ENCODE measurements around the gene S100A2. TPM values are rescaled to one million over a fixed set of nuclear protein-coding genes. Genes with fewer than 3 reads are reported as not detected.
A peak's percentile ranks its signal among the peaks of the same experiment; 100 is the strongest.

Gene S100A2
- total and polyA plus RNA-seq, 2 of the 13 experiments (the other 11 are each of a cell fraction or from before 2014, with no cell fraction given): 1.2 TPM

DNA sequence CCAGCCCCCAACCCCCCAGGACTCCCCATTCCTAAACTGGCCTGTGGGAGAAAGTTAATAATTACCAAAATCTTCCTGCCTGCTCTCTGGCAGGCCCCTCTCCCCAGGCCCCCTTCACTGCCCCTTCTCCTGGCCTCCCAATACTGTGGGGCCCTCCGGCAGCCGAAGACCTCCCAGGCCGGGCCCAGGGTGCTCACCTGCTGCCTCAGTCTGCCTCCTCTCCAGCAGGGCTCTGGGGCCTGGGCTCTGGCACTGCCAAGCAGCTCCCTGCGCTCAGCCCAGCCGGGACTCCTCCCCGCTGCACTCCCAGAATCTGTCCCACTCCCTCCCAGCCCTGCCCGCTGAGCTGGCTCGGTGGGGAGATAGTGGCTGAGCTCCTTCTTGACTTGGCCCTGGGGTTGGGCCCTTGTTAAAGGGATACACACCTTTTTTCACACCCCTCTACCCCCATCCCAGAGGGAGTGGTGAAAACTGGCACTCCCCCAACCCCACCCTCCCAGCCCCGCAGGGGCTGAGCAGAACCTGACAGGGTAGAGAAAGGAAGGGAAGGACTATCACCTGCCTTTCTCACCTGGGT is 47.2 kb upstream of the S100A2 start, which contains the start of gene S100A16 (continued):
- TF ChIP-seq, protein P1, sequence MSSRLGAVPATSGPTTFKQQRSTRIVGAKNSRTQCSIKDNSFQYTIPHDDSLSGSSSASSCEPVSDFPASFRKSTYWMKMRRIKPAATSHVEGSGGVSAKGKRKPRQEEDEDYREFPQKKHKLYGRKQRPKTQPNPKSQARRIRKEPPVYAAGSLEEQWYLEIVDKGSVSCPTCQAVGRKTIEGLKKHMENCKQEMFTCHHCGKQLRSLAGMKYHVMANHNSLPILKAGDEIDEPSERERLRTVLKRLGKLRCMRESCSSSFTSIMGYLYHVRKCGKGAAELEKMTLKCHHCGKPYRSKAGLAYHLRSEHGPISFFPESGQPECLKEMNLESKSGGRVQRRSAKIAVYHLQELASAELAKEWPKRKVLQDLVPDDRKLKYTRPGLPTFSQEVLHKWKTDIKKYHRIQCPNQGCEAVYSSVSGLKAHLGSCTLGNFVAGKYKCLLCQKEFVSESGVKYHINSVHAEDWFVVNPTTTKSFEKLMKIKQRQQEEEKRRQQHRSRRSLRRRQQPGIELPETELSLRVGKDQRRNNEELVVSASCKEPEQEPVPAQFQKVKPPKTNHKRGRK (CRISPR knock-in tag; IDR thresholded peaks at IDR 0.05): no peak
- TF ChIP-seq POLR2AphosphoS5 (IDR thresholded peaks at IDR 0.05; ENCODE audit: low read depth, low read length): peak; percentile 66
- TF ChIP-seq, protein P2, sequence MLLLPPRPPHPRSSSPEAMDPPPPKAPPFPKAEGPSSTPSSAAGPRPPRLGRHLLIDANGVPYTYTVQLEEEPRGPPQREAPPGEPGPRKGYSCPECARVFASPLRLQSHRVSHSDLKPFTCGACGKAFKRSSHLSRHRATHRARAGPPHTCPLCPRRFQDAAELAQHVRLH (CRISPR knock-in tag; IDR thresholded peaks at IDR 0.05; ENCODE audit: borderline replicate concordance, low read depth): peak; percentile 10; the same call in 1 of the 2 replicates
- TF ChIP-seq LCORL (IDR thresholded peaks at IDR 0.05): no peak
- TF ChIP-seq LCORL (CRISPR knock-in tag; IDR thresholded peaks at IDR 0.05): peak; percentile 64; the same call in 1 of the 2 replicates
- TF ChIP-seq, protein P3, sequence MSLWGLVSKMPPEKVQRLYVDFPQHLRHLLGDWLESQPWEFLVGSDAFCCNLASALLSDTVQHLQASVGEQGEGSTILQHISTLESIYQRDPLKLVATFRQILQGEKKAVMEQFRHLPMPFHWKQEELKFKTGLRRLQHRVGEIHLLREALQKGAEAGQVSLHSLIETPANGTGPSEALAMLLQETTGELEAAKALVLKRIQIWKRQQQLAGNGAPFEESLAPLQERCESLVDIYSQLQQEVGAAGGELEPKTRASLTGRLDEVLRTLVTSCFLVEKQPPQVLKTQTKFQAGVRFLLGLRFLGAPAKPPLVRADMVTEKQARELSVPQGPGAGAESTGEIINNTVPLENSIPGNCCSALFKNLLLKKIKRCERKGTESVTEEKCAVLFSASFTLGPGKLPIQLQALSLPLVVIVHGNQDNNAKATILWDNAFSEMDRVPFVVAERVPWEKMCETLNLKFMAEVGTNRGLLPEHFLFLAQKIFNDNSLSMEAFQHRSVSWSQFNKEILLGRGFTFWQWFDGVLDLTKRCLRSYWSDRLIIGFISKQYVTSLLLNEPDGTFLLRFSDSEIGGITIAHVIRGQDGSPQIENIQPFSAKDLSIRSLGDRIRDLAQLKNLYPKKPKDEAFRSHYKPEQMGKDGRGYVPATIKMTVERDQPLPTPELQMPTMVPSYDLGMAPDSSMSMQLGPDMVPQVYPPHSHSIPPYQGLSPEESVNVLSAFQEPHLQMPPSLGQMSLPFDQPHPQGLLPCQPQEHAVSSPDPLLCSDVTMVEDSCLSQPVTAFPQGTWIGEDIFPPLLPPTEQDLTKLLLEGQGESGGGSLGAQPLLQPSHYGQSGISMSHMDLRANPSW (CRISPR knock-in tag; IDR thresholded peaks at IDR 0.05; ENCODE audit: borderline replicate concordance): no peak
- no peak for TF ChIP-seq TSC22D2 (CRISPR knock-in tag; IDR thresholded peaks at IDR 0.05; ENCODE audit: borderline replicate concordance)
- 0 out of 2 replicates have a peak, but pooled peaks have one; percentile 50 for TF ChIP-seq TARDBP (CRISPR knock-in tag; IDR thresholded peaks at IDR 0.05)
- TF ChIP-seq TBL1XR1 (IDR thresholded peaks at IDR 0.05; ENCODE audit: borderline replicate concordance, low read length, partially characterized antibody): no peak
- TF ChIP-seq GATA4 (IDR thresholded peaks at IDR 0.05; ENCODE audit: borderline replicate concordance, low read depth): peak; percentile 20; the same call in 1 of the 2 replicates
- peak; percentile 56; the same call in 1 of the 2 replicates for TF ChIP-seq HOXA3 (CRISPR knock-in tag; IDR thresholded peaks at IDR 0.05)
- no peak for TF ChIP-seq CBX1 (IDR thresholded peaks at IDR 0.05; ENCODE audit: low read depth)
- no peak for TF ChIP-seq FOXK2 (IDR thresholded peaks at IDR 0.05)
- peak; percentile 65; the same call in 1 of the 2 replicates for TF ChIP-seq GTF3A (CRISPR knock-in tag; conservative IDR thresholded peaks at IDR 0.05)
- peak; percentile 79 for TF ChIP-seq POLR2G (IDR thresholded peaks at IDR 0.05; ENCODE audit: low read depth, low read length)
- TF ChIP-seq NFE2L1 (CRISPR knock-in tag; IDR thresholded peaks at IDR 0.05; ENCODE audit: borderline replicate concordance): no peak
- TF ChIP-seq TGIF2 (CRISPR knock-in tag; IDR thresholded peaks at IDR 0.05): no peak
- no peak for TF ChIP-seq YEATS2 (CRISPR knock-in tag; IDR thresholded peaks at IDR 0.05; ENCODE audit: borderline replicate concordance)
- 0 out of 2 replicates have a peak, but pooled peaks have one; percentile 72 for TF ChIP-seq ZNF383 (CRISPR knock-in tag; IDR thresholded peaks at IDR 0.05; ENCODE audit: borderline replicate concordance)
- peak; percentile 48; the same call in 1 of the 2 replicates for TF ChIP-seq KAT8 (CRISPR knock-in tag; IDR thresholded peaks at IDR 0.05)
- TF ChIP-seq ZNF674 (CRISPR knock-in tag; IDR thresholded peaks at IDR 0.05; ENCODE audit: low read depth): no peak
- TF ChIP-seq, protein P4, sequence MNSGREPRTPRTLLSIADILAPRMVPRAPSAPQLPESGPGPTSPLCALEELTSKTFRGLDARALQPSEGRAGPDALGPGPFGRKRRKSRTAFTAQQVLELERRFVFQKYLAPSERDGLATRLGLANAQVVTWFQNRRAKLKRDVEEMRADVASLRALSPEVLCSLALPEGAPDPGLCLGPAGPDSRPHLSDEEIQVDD (CRISPR knock-in tag; IDR thresholded peaks at IDR 0.05; ENCODE audit: borderline replicate concordance): no peak
- no peak for TF ChIP-seq STAT5B (CRISPR knock-in tag; IDR thresholded peaks at IDR 0.05)
- no peak for TF ChIP-seq RORA (CRISPR knock-in tag; IDR thresholded peaks at IDR 0.05)
- TF ChIP-seq, protein P5, sequence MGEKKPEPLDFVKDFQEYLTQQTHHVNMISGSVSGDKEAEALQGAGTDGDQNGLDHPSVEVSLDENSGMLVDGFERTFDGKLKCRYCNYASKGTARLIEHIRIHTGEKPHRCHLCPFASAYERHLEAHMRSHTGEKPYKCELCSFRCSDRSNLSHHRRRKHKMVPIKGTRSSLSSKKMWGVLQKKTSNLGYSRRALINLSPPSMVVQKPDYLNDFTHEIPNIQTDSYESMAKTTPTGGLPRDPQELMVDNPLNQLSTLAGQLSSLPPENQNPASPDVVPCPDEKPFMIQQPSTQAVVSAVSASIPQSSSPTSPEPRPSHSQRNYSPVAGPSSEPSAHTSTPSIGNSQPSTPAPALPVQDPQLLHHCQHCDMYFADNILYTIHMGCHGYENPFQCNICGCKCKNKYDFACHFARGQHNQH (CRISPR knock-in tag; IDR thresholded peaks at IDR 0.05): peak; percentile 71; the same call in 1 of the 2 replicates
- TF ChIP-seq ZBTB7B (CRISPR knock-in tag; IDR thresholded peaks at IDR 0.05): peak; percentile 87
- TF ChIP-seq SUZ12 (IDR thresholded peaks at IDR 0.05; ENCODE audit: low read depth, low read length): no peak

All from HepG2 (cell line).